ENCODE measurements around the gene PA2G4.
"Not testable (repeated sequence)": the region's sequence is repeated elsewhere in the genome, so short reads cannot be mapped to it uniquely, and the experiment has no call there.

PA2G4 gene

DNA sequence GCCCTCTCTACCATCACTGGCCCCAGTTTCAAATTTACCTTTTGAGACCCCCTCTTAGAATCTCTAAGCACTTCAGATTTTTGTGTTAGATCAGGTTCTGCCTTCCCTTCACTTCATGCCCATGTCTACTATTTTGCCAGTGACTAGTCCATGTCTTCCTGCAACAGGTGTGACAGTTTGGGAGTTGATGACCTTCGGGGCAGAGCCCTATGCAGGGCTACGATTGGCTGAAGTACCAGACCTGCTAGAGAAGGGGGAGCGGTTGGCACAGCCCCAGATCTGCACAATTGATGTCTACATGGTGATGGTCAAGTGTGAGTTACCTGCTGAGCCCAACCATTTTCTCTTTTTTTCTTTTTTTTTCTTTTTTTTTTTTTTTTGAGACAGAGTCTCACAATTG is 5.8 kb upstream of the PA2G4 start:
- no peak for DNase-seq (ENCODE audit: extremely low read depth in 1 of 2, low read depth in 1 of 2)

DNA sequence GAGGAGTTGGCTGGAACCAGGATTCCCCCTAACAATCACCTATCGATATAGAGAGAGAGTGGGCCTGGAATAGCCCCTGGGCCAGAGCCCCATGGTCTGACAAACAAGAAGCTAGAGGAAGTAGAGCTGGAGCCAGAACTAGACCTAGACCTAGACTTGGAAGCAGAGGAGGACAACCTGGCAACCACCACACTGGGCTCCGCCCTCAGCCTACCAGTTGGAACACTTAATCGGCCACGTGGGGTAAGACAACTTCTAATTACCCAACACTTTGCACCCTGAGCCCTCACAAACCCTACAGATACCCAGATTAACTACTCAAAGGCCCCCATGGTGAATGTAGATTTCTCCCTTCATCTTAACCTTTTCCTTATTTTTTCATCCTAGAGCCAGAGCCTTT is 4.6 kb upstream of the PA2G4 start:
- no peak for DNase-seq (ENCODE audit: extremely low read depth in 1 of 2, low read depth in 1 of 2)

DNA sequence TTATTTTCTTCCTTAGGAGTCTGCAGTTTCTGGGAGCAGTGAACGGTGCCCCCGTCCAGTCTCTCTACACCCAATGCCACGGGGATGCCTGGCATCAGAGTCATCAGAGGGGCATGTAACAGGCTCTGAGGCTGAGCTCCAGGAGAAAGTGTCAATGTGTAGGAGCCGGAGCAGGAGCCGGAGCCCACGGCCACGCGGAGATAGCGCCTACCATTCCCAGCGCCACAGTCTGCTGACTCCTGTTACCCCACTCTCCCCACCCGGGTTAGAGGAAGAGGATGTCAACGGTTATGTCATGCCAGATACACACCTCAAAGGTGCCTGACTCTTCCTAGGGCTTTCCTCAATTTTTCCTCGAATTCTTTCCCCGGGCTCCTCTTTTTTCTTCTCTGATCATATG is 3.3 kb upstream of the PA2G4 start:
- DNase-seq (ENCODE audit: extremely low read depth in 1 of 2, low read depth in 1 of 2): no peak

DNA sequence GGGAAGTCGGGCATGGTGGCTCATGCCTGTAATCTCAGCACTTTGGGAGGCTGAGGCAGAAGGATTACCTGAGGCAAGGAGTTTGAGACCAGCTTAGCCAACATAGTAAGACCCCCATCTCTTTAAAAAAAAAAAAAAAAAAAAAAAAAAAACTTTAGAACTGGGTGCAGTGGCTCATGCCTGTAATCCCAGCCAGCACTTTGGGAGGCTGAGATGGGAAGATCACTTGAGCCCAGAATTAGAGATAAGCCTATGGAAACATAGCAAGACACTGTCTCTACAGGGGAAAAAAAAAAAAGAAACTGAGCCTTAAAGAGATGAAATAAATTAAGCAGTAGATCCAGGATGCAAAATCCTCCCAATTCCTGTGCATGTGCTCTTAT is 1.7 kb upstream of the PA2G4 start:
- DNase-seq (ENCODE audit: extremely low read depth in 1 of 2, low read depth in 1 of 2): no peak

DNA sequence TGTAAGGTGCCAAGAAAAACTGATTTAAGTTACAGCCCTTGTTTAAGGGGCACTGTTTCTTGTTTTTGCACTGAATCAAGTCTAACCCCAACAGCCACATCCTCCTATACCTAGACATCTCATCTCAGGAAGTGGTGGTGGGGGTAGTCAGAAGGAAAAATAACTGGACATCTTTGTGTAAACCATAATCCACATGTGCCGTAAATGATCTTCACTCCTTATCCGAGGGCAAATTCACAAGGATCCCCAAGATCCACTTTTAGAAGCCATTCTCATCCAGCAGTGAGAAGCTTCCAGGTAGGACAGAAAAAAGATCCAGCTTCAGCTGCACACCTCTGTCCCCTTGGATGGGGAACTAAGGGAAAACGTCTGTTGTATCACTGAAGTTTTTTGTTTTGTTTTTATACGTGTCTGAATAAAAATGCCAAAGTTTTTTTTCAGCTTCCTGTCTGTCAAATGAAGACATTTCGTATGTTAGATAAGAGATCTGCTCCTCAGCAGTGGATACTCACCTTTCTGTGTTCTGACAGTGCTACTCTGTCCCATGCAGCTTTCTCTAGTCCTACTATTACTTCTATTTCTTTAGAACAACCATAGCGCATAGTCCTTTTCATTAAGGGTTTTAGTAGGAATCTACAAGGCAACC is 1.2 kb upstream of the PA2G4 start:
- DNase-seq (ENCODE audit: extremely low read depth in 1 of 2, low read depth in 1 of 2): no peak

DNA sequence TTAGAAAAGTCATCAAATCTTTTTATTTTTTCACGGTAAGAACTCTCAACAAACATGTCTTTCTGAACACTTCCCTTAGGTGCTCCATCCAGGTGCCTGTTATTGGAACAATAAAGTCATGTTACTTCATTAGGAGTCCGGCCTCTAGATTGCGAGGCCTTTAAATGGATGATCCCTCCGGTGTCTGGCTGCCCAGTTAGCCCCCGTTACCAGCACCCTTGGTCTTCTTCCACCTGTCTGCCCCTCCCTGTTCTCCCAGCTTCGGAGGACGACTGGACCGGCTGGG is 593 bp upstream of the PA2G4 start:
- no peak for DNase-seq (ENCODE audit: extremely low read depth in 1 of 2, low read depth in 1 of 2)

DNA sequence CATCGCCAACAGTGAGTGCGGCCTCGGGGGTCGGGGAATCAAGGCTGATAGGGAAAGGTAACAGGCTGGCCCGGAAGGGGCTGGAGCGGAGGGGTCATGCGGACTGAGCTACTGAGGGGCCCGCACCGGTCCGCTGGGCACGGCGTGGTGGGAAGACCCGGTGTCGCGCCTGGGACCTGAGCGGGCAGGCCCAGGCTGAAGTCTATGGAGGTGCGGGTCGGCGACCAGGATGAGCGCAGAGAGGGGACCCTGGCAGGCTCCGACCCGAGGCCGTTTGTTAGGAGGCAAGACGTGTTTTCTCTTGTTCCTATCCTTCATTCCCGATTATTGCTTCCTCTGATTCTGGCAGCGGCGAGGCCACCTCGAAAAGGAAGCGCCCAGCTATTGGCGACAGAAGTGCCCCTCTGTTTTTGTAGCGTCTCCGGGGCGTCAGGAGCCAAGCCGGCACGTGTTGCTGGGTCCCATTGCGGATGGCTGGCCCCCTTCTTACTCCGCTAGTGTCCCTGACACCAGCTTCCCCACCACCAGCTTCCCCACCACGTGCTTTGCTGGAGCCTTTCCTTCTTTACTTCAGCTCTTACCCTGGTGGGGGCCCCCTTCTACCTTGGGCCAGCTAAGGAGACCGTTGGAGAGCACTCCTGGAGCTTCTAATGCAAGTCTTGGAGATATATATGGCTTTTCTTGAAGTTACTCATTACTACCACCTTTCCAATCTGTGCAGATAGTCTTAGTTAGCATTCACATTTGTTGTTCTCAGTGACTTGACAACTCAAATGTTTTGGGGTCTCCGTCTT is 653 bp downstream of the PA2G4 start:
- DNase-seq (ENCODE audit: extremely low read depth in 1 of 2, low read depth in 1 of 2): no peak

DNA sequence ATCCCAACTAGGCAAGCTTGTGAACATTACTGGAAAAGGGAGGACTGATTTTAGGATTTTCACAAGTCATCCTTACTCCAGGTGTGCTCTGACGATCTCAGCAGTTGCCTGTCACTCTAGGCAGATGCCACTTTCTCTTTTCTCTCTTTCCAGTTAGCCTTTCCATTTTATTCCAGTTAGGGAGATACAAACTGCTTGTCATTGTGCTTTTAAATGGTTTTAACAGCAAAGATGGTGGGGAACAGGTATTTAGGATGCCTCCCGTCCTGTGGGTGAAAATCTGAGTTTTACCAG is 1.2 kb downstream of the PA2G4 start:
- no peak for DNase-seq (ENCODE audit: extremely low read depth in 1 of 2, low read depth in 1 of 2)

DNA sequence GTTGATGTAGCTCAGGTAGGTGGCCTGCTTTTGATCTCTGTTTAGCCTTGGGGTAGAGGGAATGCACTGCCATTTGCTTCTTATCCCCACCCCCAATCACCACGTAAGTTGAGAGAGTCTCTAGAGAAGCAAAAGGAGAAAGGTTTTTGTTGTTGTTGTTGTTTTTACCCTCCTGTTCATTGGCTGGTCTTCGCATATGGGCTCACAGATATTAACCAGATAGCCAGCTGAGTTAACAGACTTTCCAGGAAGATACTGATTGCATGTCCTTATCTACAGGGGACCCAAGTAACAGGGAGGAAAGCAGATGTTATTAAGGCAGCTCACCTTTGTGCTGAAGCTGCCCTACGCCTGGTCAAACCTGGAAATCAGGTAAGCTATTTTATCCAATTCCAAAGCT is 2.9 kb downstream of the PA2G4 start:
- DNase-seq (ENCODE audit: extremely low read depth in 1 of 2, low read depth in 1 of 2): no peak

DNA sequence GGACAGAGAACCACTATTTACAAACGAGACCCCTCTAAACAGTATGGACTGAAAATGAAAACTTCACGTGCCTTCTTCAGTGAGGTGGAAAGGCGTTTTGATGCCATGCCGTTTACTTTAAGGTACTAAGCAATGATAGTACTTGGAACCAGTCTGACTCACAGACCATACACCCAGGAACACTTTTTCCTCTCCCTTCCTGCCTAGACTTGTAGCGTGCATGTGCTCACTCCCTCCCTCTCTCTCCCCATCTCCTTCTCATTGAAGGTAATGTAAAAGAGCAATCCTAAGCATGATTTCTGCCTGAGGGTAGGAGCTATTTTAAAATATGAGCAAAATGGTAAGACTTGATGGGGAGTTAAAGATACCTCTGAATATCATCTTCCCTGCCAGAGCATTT is 6.2 kb downstream of the PA2G4 start:
- no peak for DNase-seq (ENCODE audit: extremely low read depth in 1 of 2, low read depth in 1 of 2)

DNA sequence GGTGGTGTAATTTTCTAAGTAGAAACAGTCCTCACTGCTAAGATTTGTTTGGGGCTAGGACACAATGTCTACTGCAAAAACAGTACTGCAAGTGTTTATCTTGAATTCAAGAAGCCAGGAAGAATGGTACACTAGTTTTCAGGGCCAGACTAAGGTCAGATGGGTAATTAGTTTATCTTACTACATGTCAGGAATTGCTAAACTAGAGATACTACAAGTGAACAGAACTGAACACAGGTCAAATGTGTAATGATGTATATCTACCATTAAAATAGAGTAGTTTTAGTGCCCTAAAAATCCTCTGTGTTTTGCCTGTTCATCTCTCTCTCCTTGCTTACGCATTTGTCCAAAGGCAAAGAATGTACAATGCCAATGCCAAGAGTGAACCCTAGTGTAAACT is 9.7 kb downstream of the PA2G4 start:
- no peak for DNase-seq (ENCODE audit: extremely low read depth in 1 of 2, low read depth in 1 of 2)

DNA sequence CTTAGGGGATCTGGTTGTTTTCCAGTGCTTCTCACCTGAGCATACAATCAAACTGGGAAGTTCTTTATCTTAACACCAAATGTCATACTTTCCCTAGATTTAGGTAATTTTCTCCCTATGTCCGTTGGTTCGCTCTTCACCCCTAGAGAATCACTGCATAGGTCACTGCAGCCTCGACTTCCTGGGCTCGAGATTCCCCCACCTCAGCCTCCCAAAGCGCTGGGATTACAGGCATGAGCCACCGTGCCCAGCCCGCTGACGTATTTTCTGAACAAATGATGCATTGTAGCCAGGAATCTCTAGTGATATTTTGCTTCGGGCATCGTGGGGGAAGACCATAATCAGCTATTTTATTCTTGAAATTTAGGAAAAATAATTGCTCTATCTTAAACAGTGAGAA is 11.0 kb downstream of the PA2G4 start:
- DNase-seq (ENCODE audit: extremely low read depth in 1 of 2, low read depth in 1 of 2): no peak

DNA sequence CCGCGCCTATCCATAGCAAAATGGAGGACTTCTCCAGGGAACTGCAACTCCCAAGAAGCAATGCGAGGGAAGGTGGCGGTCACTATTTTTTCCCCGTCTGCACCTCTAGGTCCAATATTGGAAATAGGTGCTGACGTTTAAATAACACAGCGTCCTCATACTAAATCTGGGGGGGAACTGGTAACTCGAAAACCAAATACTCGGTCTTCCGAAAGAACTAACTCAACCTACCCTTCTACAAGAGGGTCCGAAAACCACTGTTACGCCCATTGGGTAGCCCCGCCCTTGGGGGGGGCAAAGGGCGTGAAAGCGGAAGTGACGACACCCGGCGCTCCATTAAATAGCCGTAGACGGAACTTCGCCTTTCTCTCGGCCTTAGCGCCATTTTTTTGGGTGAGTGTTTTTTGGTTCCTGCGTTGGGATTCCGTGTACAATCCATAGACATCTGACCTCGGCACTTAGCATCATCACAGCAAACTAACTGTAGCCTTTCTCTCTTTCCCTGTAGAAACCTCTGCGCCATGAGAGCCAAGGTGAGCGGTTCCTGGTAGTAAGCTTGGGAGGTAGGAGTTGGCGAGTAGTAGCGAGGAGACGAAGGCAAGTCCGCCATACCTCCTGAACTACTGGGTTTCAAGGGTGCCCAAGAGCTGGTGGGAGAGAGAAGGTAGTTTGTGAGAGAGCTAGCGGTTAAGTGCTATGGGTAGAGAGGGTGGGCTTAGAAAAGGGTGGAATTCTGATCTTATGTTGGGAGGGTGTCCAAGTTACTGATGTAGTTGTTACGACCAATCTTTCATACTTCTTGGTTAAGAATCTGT is 12.1 kb downstream of the PA2G4 start, which contains the start of gene RPL41:
Gene RPL41 (plus strand): TSS at position 367 of the 815 bp plus-strand sequence.
- DNase-seq (ENCODE audit: extremely low read depth in 1 of 2, low read depth in 1 of 2): peak; percentile 81 to 82

DNA sequence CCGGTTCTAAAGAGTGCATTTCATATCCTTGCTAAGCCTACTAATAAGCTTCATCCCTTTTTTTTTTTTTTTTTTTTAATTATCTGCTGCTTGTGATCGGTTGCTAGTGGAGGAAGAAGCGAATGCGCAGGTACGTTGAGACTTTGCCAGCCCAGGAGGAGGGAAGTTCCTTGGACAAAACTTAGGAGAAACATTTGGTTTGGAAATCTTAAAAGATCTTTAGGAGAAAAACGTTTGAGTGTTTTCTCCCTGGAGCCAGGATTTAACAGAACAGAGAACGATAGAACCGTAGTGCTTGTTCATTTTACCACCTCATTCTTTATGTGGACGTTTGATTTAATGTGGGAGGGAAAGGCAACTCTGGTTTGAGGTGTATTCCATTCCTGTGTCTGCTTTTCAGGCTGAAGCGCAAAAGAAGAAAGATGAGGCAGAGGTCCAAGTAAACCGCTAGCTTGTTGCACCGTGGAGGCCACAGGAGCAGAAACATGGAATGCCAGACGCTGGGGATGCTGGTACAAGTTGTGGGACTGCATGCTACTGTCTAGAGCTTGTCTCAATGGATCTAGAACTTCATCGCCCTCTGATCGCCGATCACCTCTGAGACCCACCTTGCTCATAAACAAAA is 12.8 kb downstream of the PA2G4 start:
- not testable (repeated sequence) for DNase-seq (ENCODE audit: extremely low read depth in 1 of 2, low read depth in 1 of 2)

DNA sequence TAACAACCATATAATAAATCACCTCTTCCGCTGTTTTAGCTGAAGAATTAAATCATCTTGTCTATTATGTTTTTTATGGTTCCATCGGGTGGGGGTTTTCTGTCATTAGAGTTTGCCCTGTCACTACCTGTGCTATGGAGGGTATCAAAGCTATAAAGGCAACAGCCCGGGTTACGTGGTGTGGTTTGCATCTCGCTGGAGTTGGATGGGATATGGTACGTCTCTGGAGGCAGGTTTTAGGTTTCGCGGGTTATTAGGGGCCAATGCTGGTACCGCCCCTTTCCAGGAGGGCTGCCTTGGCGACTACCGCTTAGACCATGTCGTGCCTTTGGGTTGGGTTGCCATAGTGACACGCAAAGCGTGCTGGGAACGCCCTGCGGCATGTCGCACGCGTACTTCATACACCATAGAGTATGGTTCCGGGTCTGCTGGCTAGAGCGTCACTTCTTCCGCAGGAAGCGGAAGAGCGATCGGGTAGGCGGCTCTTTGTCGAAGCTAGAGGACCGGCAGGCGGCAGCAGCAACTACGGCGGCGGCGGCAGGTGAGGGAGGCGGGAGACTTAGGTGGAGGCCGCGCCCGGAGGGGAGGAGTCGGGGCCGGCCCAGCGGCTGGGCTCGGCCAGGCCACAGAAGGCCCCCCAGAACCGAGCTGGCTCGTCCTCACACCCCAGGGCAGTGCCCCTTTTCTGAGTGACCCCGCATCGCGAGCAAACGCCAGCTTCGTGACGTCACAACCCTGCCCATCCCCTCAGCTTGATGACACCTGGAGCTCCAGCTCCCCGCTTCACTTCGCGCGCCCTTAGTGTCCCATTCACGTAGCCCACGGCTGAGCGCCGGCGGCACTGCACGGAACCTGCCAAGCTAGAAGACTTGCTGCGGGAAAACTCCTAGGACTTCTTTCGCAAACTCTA is 13.7 kb downstream of the PA2G4 start, which contains the start of gene ZC3H10:
Gene ZC3H10 (plus strand): TSS at position 489 of the 910 bp plus-strand sequence. CDS start 2,297 bp downstream, outside the sequence.
- peak; percentile 95 to 99 for DNase-seq (ENCODE audit: extremely low read depth in 1 of 2, low read depth in 1 of 2)

DNA sequence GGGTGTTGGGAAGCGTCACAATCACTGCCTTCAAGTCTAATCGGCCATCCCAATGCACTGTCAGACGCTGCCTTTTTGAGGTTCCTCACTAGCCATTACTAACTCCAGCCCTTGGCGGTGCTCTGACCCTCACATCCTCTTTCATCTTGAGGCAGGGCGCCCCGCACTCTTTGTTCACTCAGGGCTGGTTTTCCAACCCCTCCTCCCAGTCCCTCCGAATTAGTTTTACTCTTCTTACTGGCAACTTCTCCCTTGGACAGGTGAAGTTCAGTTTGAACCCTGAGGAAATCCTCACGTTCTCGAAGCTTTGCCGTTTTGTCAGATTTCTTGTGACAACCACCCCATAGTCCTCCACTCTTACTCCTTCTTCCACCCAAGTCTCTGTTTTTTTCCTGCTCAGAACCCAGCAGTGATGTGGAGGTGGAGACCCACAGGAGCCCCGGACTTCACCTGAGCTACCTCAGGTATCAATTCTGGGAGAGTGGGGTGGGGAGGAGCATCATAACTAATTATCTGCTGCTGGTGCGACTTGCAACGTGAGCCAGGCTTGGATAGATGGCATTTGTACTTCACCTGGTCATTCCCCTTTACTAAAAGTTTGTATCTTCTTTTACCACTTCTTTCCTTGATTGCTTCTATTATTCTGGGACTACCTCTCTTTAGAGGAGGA is 14.5 kb downstream of the PA2G4 start:
- DNase-seq (ENCODE audit: extremely low read depth in 1 of 2, low read depth in 1 of 2): no peak

DNA sequence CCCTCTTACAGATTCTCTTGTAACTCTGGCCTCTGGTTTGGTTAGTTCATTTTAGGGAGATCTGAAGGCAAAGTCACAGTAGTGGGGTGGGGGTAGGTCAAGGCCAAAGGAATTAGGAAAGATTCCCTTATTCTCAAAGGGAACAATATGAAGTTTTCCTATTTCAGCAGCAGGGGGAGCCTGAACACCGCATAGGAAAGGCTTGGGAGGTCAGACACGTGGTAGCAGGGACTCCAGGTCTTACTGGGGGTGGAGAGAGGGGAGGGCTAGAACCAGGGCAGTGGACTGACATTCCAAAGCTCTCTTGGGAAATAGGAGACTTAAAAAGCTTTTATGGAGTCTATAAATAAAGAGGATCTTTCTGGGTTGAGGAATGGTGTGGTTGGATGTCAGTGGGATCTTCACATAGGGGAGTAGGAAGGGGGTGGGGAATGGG is 15.0 kb downstream of the PA2G4 start:
- no peak for DNase-seq (ENCODE audit: extremely low read depth in 1 of 2, low read depth in 1 of 2)

DNA sequence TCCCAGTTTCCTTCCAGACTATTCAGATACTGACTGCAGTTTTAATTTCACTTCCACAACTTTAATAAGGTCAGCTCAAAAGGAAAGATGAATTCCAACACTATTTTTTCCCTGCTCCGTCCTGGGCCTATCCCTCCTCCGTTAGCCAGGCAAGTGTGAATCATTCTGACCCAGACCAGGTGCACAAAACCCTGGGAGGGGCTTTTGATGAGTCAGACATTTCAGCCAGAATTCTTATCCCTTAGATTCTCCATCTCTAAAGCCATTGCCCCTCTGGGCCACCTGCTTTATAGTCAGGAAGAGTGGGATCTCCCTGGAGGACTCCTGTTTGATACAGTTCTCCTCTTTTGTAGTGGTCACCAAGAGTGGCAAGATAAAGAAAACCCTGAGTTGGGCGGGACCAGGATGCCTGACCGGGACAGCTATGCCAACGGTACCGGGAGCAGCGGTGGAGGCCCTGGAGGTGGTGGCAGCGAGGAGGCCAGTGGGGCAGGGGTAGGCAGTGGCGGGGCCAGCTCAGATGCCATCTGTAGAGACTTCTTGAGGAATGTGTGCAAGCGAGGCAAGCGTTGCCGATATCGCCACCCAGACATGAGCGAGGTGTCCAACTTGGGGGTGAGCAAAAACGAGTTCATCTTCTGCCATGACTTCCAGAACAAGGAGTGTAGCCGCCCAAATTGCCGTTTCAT is 15.9 kb downstream of the PA2G4 start:
- DNase-seq (ENCODE audit: extremely low read depth in 1 of 2, low read depth in 1 of 2): no peak

DNA sequence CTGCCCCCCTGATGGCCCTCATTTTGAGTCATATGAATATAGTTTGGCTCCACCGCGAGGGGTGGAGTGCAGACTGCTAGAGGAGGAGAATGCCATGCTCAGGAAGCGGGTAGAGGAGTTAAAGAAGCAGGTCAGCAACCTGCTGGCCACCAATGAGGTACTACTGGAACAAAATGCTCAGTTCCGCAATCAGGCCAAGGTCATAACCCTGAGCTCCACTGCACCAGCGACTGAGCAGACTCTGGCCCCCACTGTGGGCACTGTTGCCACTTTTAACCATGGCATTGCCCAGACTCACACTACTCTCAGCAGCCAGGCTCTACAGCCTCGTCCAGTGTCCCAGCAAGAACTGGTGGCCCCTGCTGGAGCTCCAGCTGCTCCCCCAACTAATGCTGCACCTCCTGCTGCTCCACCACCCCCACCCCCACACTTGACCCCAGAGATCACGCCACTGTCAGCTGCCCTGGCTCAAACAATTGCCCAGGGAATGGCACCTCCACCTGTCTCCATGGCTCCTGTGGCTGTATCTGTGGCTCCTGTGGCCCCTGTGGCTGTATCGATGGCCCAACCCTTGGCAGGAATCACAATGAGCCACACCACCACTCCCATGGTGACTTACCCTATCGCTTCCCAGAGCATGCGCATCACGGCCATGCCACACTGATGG is 17.0 kb downstream of the PA2G4 start:
- DNase-seq (ENCODE audit: extremely low read depth in 1 of 2, low read depth in 1 of 2): no peak

Data from stimulated activated CD8-positive, alpha-beta memory T cell treated with anti-CD3 and anti-CD28 coated beads, Interleukin-7, amount 100 ng/mL, for 48 hours (primary cell).